GM23338 (cell line): ENCODE data around the gene LRMDA.

ENCODE experiments used
- CREB1 ChIP-seq: fragments of 250-450 bp; sonication (Bioruptor Pico); IDR thresholded peaks from 2 replicates; pipeline ENCODE4 v1.5.0; 2020; ENCODE audit warnings: low read depth, mild to moderate bottlenecking, moderate library complexity
- EZH2 ChIP-seq: fragments of 200-600 bp; sonication (generic); IDR thresholded peaks from one replicate; pipeline ENCODE4 v1.8.0; 2017; ENCODE audit warnings: antibody characterized with exemption, mild to moderate bottlenecking, low read depth; ENCODE audit not compliant: unreplicated experiment
- EZH2phosphoT487 ChIP-seq: fragments of 200-600 bp; sonication (generic); IDR thresholded peaks from one replicate; pipeline ENCODE4 v1.8.1; 2018; ENCODE audit warnings: antibody characterized with exemption; ENCODE audit not compliant: unreplicated experiment
- JUNB ChIP-seq: IDR thresholded peaks from one replicate; pipeline ENCODE4 v1.6.1; 2016; ENCODE audit warnings: antibody characterized with exemption; ENCODE audit not compliant: unreplicated experiment
- NANOG ChIP-seq: IDR thresholded peaks from 2 replicates; pipeline ENCODE4 v1.6.1; 2016; ENCODE audit warnings: antibody characterized with exemption, borderline replicate concordance
- POLR2AphosphoS5 ChIP-seq: IDR thresholded peaks from 2 replicates; pipeline ENCODE4 v1.6.1; 2016; ENCODE audit warnings: antibody characterized with exemption, low read depth
- STAT1 ChIP-seq: IDR thresholded peaks from one replicate; pipeline ENCODE4 v1.6.1; 2016; ENCODE audit warnings: antibody characterized with exemption; ENCODE audit not compliant: unreplicated experiment
- ZNF114 ChIP-seq: fragments of 250-450 bp; sonication (Bioruptor Pico); IDR thresholded peaks from 2 replicates; pipeline ENCODE4 v1.5.0; 2020; ENCODE audit warnings: mild to moderate bottlenecking, moderate library complexity
- ZNF331 ChIP-seq: fragments of 250-450 bp; sonication (Bioruptor Pico); IDR thresholded peaks from 2 replicates; pipeline ENCODE4 v1.5.0; 2020; ENCODE audit warnings: low read depth, mild to moderate bottlenecking, moderate library complexity
- TF ChIP-seq, protein P1 (sequence below): IDR thresholded peaks from 2 replicates; pipeline ENCODE4 v1.6.1; 2016; ENCODE audit warnings: antibody characterized with exemption
- TF ChIP-seq, protein P2 (sequence below), 2 experiments: fragments of 200-600 bp in 1 of 2; sonication (generic) in 1 of 2; conservative IDR thresholded peaks; 2 replicates each; pipeline versions ENCODE4 v1.5.1 to v1.6.1; 2016 to 2017; ENCODE audit warnings: antibody characterized with exemption in 2 of 2, low read depth in 2 of 2, mild to moderate bottlenecking in 2 of 2, moderate library complexity in 1 of 2
- TF ChIP-seq, protein P3 (sequence below): IDR thresholded peaks from one replicate; pipeline ENCODE4 v1.6.1; 2018; ENCODE audit warnings: antibody characterized with exemption; ENCODE audit not compliant: unreplicated experiment

DNA sequence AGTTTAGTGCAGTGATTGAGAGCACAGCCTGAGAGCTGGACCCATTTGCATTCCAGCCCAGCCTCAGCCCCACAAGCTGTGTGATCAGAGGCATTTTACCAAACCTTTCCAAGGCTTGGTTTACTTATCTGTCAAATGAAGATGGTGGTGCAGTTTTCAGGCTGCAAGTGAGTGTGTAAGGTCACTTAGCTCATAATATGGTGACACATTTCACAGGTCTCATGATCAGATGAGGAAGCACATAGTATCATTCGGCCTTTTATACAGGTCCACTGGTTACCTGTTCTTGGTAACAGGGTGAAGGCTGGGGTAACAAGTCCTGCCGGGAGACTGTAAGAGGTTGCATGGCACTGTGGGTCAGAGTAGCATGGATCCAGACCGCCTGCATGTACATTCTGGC is 371.7 kb downstream of the LRMDA start:
- no peak for TF ChIP-seq POLR2AphosphoS5
- TF ChIP-seq, protein P1, sequence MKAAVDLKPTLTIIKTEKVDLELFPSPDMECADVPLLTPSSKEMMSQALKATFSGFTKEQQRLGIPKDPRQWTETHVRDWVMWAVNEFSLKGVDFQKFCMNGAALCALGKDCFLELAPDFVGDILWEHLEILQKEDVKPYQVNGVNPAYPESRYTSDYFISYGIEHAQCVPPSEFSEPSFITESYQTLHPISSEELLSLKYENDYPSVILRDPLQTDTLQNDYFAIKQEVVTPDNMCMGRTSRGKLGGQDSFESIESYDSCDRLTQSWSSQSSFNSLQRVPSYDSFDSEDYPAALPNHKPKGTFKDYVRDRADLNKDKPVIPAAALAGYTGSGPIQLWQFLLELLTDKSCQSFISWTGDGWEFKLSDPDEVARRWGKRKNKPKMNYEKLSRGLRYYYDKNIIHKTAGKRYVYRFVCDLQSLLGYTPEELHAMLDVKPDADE, result no peak
- TF ChIP-seq, protein P2, sequence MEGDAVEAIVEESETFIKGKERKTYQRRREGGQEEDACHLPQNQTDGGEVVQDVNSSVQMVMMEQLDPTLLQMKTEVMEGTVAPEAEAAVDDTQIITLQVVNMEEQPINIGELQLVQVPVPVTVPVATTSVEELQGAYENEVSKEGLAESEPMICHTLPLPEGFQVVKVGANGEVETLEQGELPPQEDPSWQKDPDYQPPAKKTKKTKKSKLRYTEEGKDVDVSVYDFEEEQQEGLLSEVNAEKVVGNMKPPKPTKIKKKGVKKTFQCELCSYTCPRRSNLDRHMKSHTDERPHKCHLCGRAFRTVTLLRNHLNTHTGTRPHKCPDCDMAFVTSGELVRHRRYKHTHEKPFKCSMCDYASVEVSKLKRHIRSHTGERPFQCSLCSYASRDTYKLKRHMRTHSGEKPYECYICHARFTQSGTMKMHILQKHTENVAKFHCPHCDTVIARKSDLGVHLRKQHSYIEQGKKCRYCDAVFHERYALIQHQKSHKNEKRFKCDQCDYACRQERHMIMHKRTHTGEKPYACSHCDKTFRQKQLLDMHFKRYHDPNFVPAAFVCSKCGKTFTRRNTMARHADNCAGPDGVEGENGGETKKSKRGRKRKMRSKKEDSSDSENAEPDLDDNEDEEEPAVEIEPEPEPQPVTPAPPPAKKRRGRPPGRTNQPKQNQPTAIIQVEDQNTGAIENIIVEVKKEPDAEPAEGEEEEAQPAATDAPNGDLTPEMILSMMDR (conservative IDR thresholded peaks at IDR 0.05; ENCODE audit: low read depth in 2 of 2), result no peak
- TF ChIP-seq, protein P3, sequence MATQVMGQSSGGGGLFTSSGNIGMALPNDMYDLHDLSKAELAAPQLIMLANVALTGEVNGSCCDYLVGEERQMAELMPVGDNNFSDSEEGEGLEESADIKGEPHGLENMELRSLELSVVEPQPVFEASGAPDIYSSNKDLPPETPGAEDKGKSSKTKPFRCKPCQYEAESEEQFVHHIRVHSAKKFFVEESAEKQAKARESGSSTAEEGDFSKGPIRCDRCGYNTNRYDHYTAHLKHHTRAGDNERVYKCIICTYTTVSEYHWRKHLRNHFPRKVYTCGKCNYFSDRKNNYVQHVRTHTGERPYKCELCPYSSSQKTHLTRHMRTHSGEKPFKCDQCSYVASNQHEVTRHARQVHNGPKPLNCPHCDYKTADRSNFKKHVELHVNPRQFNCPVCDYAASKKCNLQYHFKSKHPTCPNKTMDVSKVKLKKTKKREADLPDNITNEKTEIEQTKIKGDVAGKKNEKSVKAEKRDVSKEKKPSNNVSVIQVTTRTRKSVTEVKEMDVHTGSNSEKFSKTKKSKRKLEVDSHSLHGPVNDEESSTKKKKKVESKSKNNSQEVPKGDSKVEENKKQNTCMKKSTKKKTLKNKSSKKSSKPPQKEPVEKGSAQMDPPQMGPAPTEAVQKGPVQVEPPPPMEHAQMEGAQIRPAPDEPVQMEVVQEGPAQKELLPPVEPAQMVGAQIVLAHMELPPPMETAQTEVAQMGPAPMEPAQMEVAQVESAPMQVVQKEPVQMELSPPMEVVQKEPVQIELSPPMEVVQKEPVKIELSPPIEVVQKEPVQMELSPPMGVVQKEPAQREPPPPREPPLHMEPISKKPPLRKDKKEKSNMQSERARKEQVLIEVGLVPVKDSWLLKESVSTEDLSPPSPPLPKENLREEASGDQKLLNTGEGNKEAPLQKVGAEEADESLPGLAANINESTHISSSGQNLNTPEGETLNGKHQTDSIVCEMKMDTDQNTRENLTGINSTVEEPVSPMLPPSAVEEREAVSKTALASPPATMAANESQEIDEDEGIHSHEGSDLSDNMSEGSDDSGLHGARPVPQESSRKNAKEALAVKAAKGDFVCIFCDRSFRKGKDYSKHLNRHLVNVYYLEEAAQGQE, result no peak
- TF ChIP-seq JUNB, result no peak
- TF ChIP-seq EZH2phosphoT487, result no peak
- TF ChIP-seq ZNF114 (CRISPR knock-in tag), result no peak
- no peak for TF ChIP-seq CREB1 (CRISPR knock-in tag)
- TF ChIP-seq STAT1, result no peak
- no peak for TF ChIP-seq EZH2
- TF ChIP-seq ZNF331 (CRISPR knock-in tag), result no peak
- no peak for TF ChIP-seq NANOG
